GM12865 (cell line): Measurements from ENCODE around the gene ADSL.

ENCODE experiments used
- DNase-seq: peaks from one replicate; pipeline ENCODE4 v3.0.0; 2010; ENCODE audit warnings: low read depth
- H3K4me3 ChIP-seq: 2 replicates; pipeline ENCODE4 v1.5.1; 2011; ENCODE audit warnings: mild to moderate bottlenecking, low read depth, low read length, control low read depth
- CTCF ChIP-seq: IDR thresholded peaks from 2 replicates; pipeline ENCODE4 v1.5.1; 2011; ENCODE audit warnings: low read length, control low read depth, low read depth, inconsistent platforms; ENCODE audit not compliant: insufficient read depth; ENCODE audit errors: missing control alignments

The ADSL gene

GRCh38 chr22:40415531-40416266 lies 69.4 kb downstream of the ADSL start:
- DNase-seq: peak; percentile 59
- no peak for TF ChIP-seq CTCF
- no peak overlapping the region for H3K4me3 ChIP-seq

GRCh38 chr22:40416267-40416570 lies 69.9 kb downstream of the ADSL start:
- H3K4me3 ChIP-seq: no peak overlapping the region
- no peak for DNase-seq
- no peak for TF ChIP-seq CTCF

- TF ChIP-seq CTCF: no peak
- no peak for DNase-seq
- no peak overlapping the region for H3K4me3 ChIP-seq
Observed at GRCh38 chr22:40416636-40417035, 70.3 kb downstream of the ADSL start.

GRCh38 chr22:40417041-40417440 lies 70.7 kb downstream of the ADSL start:
- DNase-seq: no peak
- no peak overlapping the region for H3K4me3 ChIP-seq
- TF ChIP-seq CTCF: no peak

GRCh38 chr22:40417881-40418280 lies 71.6 kb downstream of the ADSL start:
- no peak for TF ChIP-seq CTCF
- no peak for DNase-seq
- no peak overlapping the region for H3K4me3 ChIP-seq

- TF ChIP-seq CTCF: no peak
- H3K4me3 ChIP-seq: no peak overlapping the region
- DNase-seq: no peak
Observed at GRCh38 chr22:40418366-40419201, 72.3 kb downstream of the ADSL start.
